Measurements from ENCODE around the gene MBNL2. TPM values are rescaled to one million over a fixed set of nuclear protein-coding genes. Genes with fewer than 3 reads are reported as not detected.

The MBNL2 gene
- total RNA-seq, 1 donor from 2014 or later = 71.8 TPM

- Mint-ChIP-seq H3K4me3 (no peak overlapping the region), H3K9me3 (peaks cover 22% of the 10 kb centered on the region), H3K4me1 (no peaks in the 10 kb centered on the region), H3K27me3 (ENCODE audit: low read depth) (no peaks in the 10 kb centered on the region), H3K36me3 (no peaks in the 10 kb centered on the region), H3K27ac (no peak overlapping the region)
- no peak for DNase-seq (ENCODE audit: low spot score in 2 of 2, unreplicated experiment in 2 of 2)
- no peak for TF ChIP-seq CTCF (IDR thresholded peaks at IDR 0.05; ENCODE audit: unreplicated experiment)
These were observed 182.0 kb downstream of the MBNL2 start for GRCh38 chr13:97403893-97404750.

- H3K9me3 Mint-ChIP-seq = peaks cover 12% of the 10 kb centered on the region
- H3K4me3 Mint-ChIP-seq = no peak overlapping the region
- H3K27ac Mint-ChIP-seq = no peak overlapping the region
- H3K36me3 Mint-ChIP-seq = no peaks in the 10 kb centered on the region
- no peak for TF ChIP-seq CTCF (IDR thresholded peaks at IDR 0.05; ENCODE audit: unreplicated experiment)
- no peak for DNase-seq (ENCODE audit: low spot score in 2 of 2, unreplicated experiment in 2 of 2)
- H3K4me1 Mint-ChIP-seq = no peaks in the 10 kb centered on the region
- no peaks in the 10 kb centered on the region for H3K27me3 Mint-ChIP-seq (ENCODE audit: low read depth)
These were observed 185.4 kb downstream of the MBNL2 start for GRCh38 chr13:97407540-97407939.

DNA sequence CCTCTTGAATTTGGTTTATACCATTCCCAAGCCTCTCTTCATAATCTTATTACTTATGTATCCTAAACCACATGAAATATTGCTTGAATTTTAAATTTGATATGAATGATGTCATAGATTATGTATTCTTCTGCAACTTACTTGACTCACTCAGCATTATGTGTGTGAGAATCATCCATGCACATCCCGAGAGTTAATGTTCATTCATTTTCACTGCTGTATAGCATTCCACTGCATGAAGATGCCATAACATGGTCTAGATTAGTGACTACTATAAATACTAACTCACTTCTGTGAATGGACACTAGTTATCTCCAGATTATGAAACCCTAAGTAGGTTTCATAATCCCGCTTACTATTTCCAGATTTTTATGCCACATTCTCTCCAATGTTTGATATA, 186.8 kb downstream of the MBNL2 start:
- Mint-ChIP-seq H3K4me3 (no peak overlapping the region), H3K4me1 (no peaks in the 10 kb centered on the region), H3K9me3 (peaks cover 12% of the 10 kb centered on the region), H3K27ac (no peak overlapping the region), H3K27me3 (ENCODE audit: low read depth) (no peaks in the 10 kb centered on the region), H3K36me3 (no peaks in the 10 kb centered on the region)
- no peak for DNase-seq (ENCODE audit: low spot score in 2 of 2, unreplicated experiment in 2 of 2)
- TF ChIP-seq CTCF (IDR thresholded peaks at IDR 0.05; ENCODE audit: unreplicated experiment) = no peak

DNA sequence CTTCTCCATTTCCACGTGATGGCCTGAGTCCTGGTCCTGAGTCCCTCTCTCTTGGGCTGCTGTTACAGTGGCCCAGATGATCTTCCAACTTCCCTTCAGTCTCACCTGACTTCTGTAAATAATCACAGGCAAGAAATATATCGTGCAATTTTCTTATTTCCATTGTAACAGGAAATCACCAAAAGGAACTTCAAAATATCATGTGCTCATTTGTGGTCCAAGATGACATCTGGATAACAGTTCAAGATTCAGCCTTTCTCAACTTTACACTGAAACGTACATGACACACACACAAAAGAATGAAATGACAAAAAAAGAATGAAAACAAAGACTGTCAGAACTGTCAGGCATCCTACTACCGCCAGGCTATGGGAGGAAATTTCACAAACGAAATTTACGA, 189.9 kb downstream of the MBNL2 start:
- Mint-ChIP-seq H3K27ac (no peak overlapping the region), H3K4me1 (no peaks in the 10 kb centered on the region), H3K9me3 (peaks cover 5% of the 10 kb centered on the region), H3K27me3 (ENCODE audit: low read depth) (no peaks in the 10 kb centered on the region), H3K36me3 (no peaks in the 10 kb centered on the region), H3K4me3 (no peak overlapping the region)
- DNase-seq (ENCODE audit: low spot score in 2 of 2, unreplicated experiment in 2 of 2) = no peak
- no peak for TF ChIP-seq CTCF (IDR thresholded peaks at IDR 0.05; ENCODE audit: unreplicated experiment)

DNA sequence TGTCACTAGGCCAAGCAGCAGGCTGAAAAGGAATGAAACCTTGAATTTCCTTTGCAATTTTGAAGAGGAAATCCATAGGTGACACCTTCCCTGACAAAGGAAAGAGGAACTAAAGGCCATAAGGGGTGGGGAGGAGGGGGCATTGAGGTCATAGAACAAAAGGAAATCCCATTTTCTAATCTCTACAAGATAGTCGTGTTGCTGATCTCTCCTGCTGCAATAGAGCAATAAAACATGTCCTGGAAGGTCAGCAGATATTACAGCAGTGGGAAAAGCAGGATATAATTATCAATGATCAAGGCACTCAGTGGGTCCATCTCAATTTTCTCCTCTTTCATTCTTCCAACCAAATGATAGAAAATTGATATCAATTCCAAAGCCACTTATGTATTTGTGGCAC, 191.6 kb downstream of the MBNL2 start:
- Mint-ChIP-seq H3K27ac (no peak overlapping the region), H3K4me1 (no peaks in the 10 kb centered on the region), H3K36me3 (no peaks in the 10 kb centered on the region), H3K27me3 (ENCODE audit: low read depth) (no peaks in the 10 kb centered on the region), H3K4me3 (no peak overlapping the region), H3K9me3 (peaks cover 4% of the 10 kb centered on the region)
- no peak for DNase-seq (ENCODE audit: low spot score in 2 of 2, unreplicated experiment in 2 of 2)
- no peak for TF ChIP-seq CTCF (IDR thresholded peaks at IDR 0.05; ENCODE audit: unreplicated experiment)

Data from mesothelial cell of epicardium (in vitro differentiated cells).